DOHH2 (cell line): ENCODE results near the gene EIF2D.

Experiments used
- H3F3A ChIP-seq: fragments of 200-600 bp; sonication (generic), shearing (Covaris generic); 2 replicates; pipeline ENCODE4 v1.6.0; 2016; ENCODE audit warnings: antibody characterized with exemption, mild to moderate bottlenecking; ENCODE audit not compliant: control insufficient read depth, insufficient read depth
- H3K27ac ChIP-seq: fragments of 200-600 bp; sonication (generic); 2 replicates; pipeline ENCODE4 v1.5.1; 2014; ENCODE audit warnings: low read depth, mild to moderate bottlenecking, low read length, moderate library complexity
- H3K27me3 ChIP-seq: fragments of 200-600 bp; sonication (generic); 2 replicates; pipeline ENCODE4 v1.6.1; 2014; ENCODE audit warnings: mild to moderate bottlenecking, low read length, mixed read lengths; ENCODE audit not compliant: control insufficient read depth
- H3K36me3 ChIP-seq: fragments of 200-600 bp; sonication (generic); 2 replicates; pipeline ENCODE4 v1.6.1; 2014; ENCODE audit warnings: mild to moderate bottlenecking, low read length, moderate library complexity, mixed read lengths; ENCODE audit not compliant: control insufficient read depth
- H3K4me1 ChIP-seq: fragments of 200-600 bp; sonication (generic); 2 replicates; pipeline ENCODE4 v1.6.1; 2014; ENCODE audit warnings: mild to moderate bottlenecking, low read length, mixed read lengths; ENCODE audit not compliant: control insufficient read depth
- H3K4me2 ChIP-seq: fragments of 200-600 bp; sonication (generic); 2 replicates; pipeline ENCODE4 v1.6.0; 2014; ENCODE audit warnings: mild to moderate bottlenecking, low read length, moderate library complexity
- H3K4me3 ChIP-seq: fragments of 200-600 bp; sonication (generic); 2 replicates; pipeline ENCODE4 v1.5.1; 2014; ENCODE audit warnings: mild to moderate bottlenecking, low read length, mixed read lengths
- H3K79me2 ChIP-seq: fragments of 200-600 bp; sonication (generic); 2 replicates; pipeline ENCODE4 v1.6.1; 2014; ENCODE audit warnings: mild to moderate bottlenecking, low read length, mixed read lengths; ENCODE audit not compliant: control insufficient read depth
- H3K9me2 ChIP-seq: fragments of 200-600 bp; sonication (generic); replicated peaks from 2 replicates; pipeline ENCODE4 v1.6.1; 2014; ENCODE audit warnings: mild to moderate bottlenecking, low read length, mixed read lengths; ENCODE audit not compliant: control insufficient read depth
- H3K9me3 ChIP-seq: fragments of 200-600 bp; sonication (generic); 2 replicates; pipeline ENCODE4 v1.6.1; 2014; ENCODE audit warnings: antibody characterized with exemption, low read length, mixed read lengths; ENCODE audit not compliant: control insufficient read depth, insufficient read depth
- H4K20me1 ChIP-seq: fragments of 200-600 bp; sonication (generic); 2 replicates; pipeline ENCODE4 v1.6.0; 2014; ENCODE audit warnings: low read depth, mild to moderate bottlenecking, antibody characterized with exemption, low read length, moderate library complexity; ENCODE audit not compliant: control insufficient read depth, insufficient read depth
- EZH2phosphoT487 ChIP-seq: fragments of 200-600 bp; sonication (generic); IDR thresholded peaks from 2 replicates; pipeline ENCODE4 v1.6.1; 2017; ENCODE audit warnings: borderline replicate concordance, mild to moderate bottlenecking, antibody characterized with exemption, low read length, moderate library complexity, mixed read lengths
- TF ChIP-seq, protein P1 (sequence below): fragments of 200-600 bp; sonication (generic); IDR thresholded peaks from one replicate; pipeline ENCODE4 v1.5.1; 2014; ENCODE audit warnings: antibody characterized with exemption, mild to moderate bottlenecking, low read depth, low read length; ENCODE audit not compliant: poor library complexity, severe bottlenecking

Gene EIF2D

GRCh38 chr1:206609229-206609991, 2.9 kb downstream of the EIF2D start:
- no peak overlapping the region for H3K4me2 ChIP-seq
- no peaks in the 10 kb centered on the region for H3K9me2 ChIP-seq
- no peak for TF ChIP-seq EZH2phosphoT487
- TF ChIP-seq, protein P1, sequence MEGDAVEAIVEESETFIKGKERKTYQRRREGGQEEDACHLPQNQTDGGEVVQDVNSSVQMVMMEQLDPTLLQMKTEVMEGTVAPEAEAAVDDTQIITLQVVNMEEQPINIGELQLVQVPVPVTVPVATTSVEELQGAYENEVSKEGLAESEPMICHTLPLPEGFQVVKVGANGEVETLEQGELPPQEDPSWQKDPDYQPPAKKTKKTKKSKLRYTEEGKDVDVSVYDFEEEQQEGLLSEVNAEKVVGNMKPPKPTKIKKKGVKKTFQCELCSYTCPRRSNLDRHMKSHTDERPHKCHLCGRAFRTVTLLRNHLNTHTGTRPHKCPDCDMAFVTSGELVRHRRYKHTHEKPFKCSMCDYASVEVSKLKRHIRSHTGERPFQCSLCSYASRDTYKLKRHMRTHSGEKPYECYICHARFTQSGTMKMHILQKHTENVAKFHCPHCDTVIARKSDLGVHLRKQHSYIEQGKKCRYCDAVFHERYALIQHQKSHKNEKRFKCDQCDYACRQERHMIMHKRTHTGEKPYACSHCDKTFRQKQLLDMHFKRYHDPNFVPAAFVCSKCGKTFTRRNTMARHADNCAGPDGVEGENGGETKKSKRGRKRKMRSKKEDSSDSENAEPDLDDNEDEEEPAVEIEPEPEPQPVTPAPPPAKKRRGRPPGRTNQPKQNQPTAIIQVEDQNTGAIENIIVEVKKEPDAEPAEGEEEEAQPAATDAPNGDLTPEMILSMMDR = no peak
- peaks cover 48% of the 10 kb centered on the region for H3K36me3 ChIP-seq
- no peaks in the 10 kb centered on the region for H3K9me3 ChIP-seq
- H3F3A ChIP-seq = peaks cover 10% of the 10 kb centered on the region
- H4K20me1 ChIP-seq = no peaks in the 10 kb centered on the region
- no peak overlapping the region for H3K4me3 ChIP-seq
- no peak overlapping the region for H3K27ac ChIP-seq
- H3K79me2 ChIP-seq = peaks cover 16% of the 10 kb centered on the region
- H3K4me1 ChIP-seq = peaks cover 9% of the 10 kb centered on the region
- H3K27me3 ChIP-seq = no peaks in the 10 kb centered on the region

DNA sequence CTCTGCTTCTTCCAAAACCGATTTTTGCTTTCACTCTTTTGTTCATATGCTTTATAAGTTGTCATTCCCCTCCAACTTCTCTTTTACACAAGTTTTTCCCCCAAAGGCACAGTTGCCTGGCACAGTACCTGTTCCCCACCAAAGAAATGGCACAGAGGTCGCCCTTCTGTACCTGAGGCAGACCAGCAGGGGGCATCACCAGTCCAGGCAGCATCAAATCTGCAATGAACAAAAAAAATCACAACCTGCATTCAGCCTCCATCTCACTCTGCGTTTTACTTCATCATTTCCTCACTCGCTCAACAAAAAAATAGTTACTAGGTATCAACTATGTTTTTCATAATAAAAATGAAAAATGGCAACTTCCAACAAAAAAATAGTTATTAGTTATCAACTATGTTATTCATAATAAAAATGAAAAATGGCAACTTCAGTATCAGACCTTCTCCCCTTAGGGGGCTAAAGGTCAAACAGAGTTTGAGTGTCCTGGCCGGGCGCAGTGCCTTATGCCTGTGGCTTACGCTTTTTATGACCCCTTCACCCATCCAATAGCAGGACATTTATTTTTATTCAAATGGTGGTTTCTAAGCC, 4.1 kb downstream of the EIF2D start:
- H3K9me2 ChIP-seq = no peaks in the 10 kb centered on the region
- TF ChIP-seq, protein P1 = peak; percentile 93
- TF ChIP-seq EZH2phosphoT487 = no peak
- H3F3A ChIP-seq = peaks cover 10% of the 10 kb centered on the region
- no peaks in the 10 kb centered on the region for H3K27me3 ChIP-seq
- no peaks in the 10 kb centered on the region for H4K20me1 ChIP-seq
- H3K4me3 ChIP-seq = no peak overlapping the region
- peaks cover 16% of the 10 kb centered on the region for H3K79me2 ChIP-seq
- H3K9me3 ChIP-seq = no peaks in the 10 kb centered on the region
- peaks cover 9% of the 10 kb centered on the region for H3K4me1 ChIP-seq
- H3K4me2 ChIP-seq = no peak overlapping the region
- H3K36me3 ChIP-seq = peaks cover 57% of the 10 kb centered on the region
- H3K27ac ChIP-seq = no peak overlapping the region

GRCh38 chr1:206606867-206607266, 5.4 kb downstream of the EIF2D start:
- H3K9me2 ChIP-seq = no peaks in the 10 kb centered on the region
- H4K20me1 ChIP-seq = no peaks in the 10 kb centered on the region
- peaks cover 68% of the 10 kb centered on the region for H3K36me3 ChIP-seq
- peaks cover 10% of the 10 kb centered on the region for H3F3A ChIP-seq
- no peak overlapping the region for H3K27ac ChIP-seq
- H3K4me2 ChIP-seq = no peak overlapping the region
- peaks cover 9% of the 10 kb centered on the region for H3K4me1 ChIP-seq
- H3K4me3 ChIP-seq = no peak overlapping the region
- H3K27me3 ChIP-seq = no peaks in the 10 kb centered on the region
- TF ChIP-seq, protein P1 = peak; percentile 63
- no peak for TF ChIP-seq EZH2phosphoT487
- H3K9me3 ChIP-seq = no peaks in the 10 kb centered on the region
- peaks cover 13% of the 10 kb centered on the region for H3K79me2 ChIP-seq
